NCI-H82 treated with DMSO at 0.1 percent for 48 hours (cell line): ENCODE measurements around the gene TIMM13.

Experiments
- DNase-seq: peaks from one replicate; lab custom pipeline; 2025; ENCODE audit not compliant: unreplicated experiment; lab: John Stamatoyannopoulos, UW

The TIMM13 gene

GRCh38 chr19:2387367-2388288 is 39.8 kb downstream of the TIMM13 start:
- DNase-seq: peak; percentile 77

GRCh38 chr19:2385053-2385721 is 42.2 kb downstream of the TIMM13 start:
- DNase-seq: peak; percentile 55

- DNase-seq: no peak
These were observed 44.7 kb downstream of the TIMM13 start for GRCh38 chr19:2382530-2383222.

- no peak for DNase-seq
These were observed 46.1 kb downstream of the TIMM13 start for GRCh38 chr19:2381148-2381820.

GRCh38 chr19:2380567-2380966 is 46.8 kb downstream of the TIMM13 start:
- DNase-seq: no peak

GRCh38 chr19:2376784-2377519 is 50.4 kb downstream of the TIMM13 start:
- no peak for DNase-seq
